HL-60/S4 treated with phorbol 12-myristate 13-acetate at 8.2 ng/mL for 4 days and 3 days (cell line): ENCODE results near the gene TASOR.
"Not testable (repeated sequence)": the region's sequence is repeated elsewhere in the genome, so short reads cannot be mapped to it uniquely, and the experiment has no call there.

Experiments used
- in situ Hi-C: fragments of 300-500 bp; cut with MboI; formaldehyde crosslinking; loops from 2 replicates; pipeline ENCODE4 v1.15.0; 2022; ENCODE audit warnings: low sequenced_read_pairs

Gene TASOR

DNA sequence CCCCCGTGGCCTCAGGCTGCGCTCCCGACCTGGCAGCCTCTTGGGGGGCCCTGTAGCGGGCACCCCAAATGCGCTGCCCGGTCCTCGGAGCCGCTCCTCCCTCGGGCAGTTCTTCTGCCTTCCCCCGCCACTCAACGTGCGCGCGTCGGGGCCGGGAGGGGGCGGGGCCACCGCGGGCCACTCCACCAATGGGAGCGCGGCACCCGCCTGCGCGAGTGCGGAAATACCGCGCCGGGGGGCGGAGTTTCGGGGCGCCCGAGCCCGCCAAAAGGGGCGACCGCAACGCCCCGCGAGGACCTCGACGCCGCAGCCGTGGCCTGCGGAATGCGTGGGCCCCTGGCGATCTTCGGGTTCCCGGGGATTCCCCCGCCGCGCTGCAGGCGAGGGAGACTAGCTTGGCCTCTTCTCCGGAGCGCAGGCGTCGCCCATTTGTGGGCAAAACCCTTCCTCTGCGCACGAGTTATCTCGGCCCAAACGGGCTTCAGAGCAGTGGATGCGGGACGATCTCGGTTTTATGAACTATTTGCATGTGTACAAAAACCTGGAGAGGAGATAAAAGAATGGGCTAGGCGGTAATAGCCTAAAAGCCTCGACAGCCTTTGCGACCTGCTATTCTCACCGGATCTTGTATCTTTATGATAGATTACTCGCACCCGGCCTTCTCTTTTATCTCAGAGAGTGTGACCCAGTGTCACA, at the start of gene TASOR:
TSS of gene TASOR (minus strand) at position 144 of the 696 bp plus-strand sequence. CDS start 259 bp downstream, outside the sequence.
- in situ Hi-C loops, result loop anchor here (25.0 kb wide), 1 partner anchor 104 kb away; no protein-coding TSS in a partner anchor

GRCh38 chr3:56732109-56732508, 49.0 kb upstream of the TASOR start:
- in situ Hi-C loops, result no loop called here

DNA sequence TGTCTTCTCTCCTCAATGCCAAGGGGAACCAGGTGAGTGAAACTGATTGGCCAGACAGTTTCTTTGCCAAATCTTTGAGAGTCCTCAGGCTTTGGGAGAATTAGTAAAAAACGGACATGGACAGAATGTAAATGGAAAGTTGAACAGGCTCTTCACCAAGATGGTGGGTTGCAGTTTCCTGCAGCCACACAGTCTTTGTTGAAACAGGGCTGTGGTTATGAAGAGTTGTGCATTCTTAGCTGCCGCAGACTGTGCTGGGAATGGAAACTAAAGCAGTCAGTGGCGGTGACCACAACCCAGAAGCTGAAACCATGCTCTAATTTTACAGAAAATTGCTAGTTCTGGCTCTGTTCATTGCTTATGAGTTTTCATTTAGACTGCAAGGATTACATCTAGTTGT, 42.1 kb upstream of the TASOR start:
- in situ Hi-C loops, result no loop called here

DNA sequence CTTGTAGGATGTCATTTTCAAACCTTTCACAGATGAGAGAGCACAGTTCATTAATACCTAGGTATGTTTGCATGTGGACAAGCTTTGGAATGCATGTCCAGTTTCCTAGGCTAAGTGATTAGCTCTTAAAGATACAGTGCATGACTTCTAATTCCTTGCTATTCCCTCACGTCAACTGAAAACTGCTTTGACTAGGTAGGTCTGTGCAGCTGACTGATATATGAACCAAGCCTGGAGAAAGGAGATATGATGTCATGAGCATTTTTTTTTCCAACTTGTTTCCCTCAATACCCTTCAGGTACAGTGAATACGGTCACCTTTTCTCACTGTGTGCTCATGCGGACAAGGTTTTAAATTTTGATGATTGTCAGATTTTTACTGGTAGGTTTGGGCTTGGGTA, 41.6 kb upstream of the TASOR start:
- in situ Hi-C loops, result no loop called here

GRCh38 chr3:56720849-56721248, 37.8 kb upstream of the TASOR start:
- in situ Hi-C loops, result no loop called here

- in situ Hi-C loops, result not testable (repeated sequence)
Measured at GRCh38 chr3:56718809-56719208, 35.7 kb upstream of the TASOR start.

GRCh38 chr3:56711344-56711743, 28.3 kb upstream of the TASOR start:
- in situ Hi-C loops, result no loop called here

DNA sequence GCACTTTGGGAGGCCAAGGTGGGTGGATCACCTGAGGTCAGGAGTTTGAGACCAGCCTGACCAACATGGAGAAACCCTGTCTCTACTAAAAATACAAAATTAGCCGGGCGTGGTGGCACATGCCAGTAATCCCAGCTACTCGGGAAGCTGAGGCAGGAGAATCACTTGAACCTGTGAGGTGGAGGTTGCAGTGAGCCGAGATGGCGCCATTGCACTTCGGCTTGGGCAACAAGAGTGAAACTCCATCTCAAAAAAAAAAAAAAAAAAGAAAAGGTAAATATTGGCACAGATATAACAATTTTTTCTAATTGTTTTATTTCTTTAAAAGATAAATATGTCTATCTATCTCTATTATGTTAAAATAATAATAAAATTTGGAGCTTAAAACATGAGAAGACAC, 24.3 kb upstream of the TASOR start:
- in situ Hi-C loops, result loop anchor here (10.0 kb wide), 1 partner anchor 277 kb away; no protein-coding TSS in a partner anchor

DNA sequence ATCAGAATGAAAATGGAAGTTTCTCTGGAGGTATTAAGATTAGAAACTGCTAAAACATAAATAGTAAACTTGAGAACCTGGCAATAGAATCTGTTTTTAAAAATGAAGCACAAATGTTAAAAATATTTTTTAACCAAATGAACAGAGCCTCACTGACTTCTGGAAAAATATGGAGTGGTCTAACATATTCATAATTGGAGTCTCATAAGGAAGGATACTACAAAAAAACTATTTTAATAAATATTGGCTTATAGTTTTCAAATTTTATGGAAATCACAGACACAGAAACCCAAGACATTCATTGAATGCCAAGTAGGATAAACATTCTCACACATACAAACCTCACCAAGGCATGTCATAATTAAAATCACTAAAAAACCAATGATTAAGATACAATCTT, 23.6 kb upstream of the TASOR start:
- in situ Hi-C loops, result loop anchor here (10.0 kb wide), 1 partner anchor 278 kb away; no protein-coding TSS in a partner anchor

- in situ Hi-C loops, result loop anchor here (10.0 kb wide), 1 partner anchor 280 kb away; no protein-coding TSS in a partner anchor
Measured at GRCh38 chr3:56704706-56705105, 21.6 kb upstream of the TASOR start.

GRCh38 chr3:56702490-56703315, 19.6 kb upstream of the TASOR start:
- in situ Hi-C loops, result loop anchor here (10.0 kb wide), 1 partner anchor 282 kb away; no protein-coding TSS in a partner anchor

- in situ Hi-C loops, result loop anchor here (10.0 kb wide), 1 partner anchor 285 kb away; no protein-coding TSS in a partner anchor
Measured at GRCh38 chr3:56700151-56700550, 17.1 kb upstream of the TASOR start.

DNA sequence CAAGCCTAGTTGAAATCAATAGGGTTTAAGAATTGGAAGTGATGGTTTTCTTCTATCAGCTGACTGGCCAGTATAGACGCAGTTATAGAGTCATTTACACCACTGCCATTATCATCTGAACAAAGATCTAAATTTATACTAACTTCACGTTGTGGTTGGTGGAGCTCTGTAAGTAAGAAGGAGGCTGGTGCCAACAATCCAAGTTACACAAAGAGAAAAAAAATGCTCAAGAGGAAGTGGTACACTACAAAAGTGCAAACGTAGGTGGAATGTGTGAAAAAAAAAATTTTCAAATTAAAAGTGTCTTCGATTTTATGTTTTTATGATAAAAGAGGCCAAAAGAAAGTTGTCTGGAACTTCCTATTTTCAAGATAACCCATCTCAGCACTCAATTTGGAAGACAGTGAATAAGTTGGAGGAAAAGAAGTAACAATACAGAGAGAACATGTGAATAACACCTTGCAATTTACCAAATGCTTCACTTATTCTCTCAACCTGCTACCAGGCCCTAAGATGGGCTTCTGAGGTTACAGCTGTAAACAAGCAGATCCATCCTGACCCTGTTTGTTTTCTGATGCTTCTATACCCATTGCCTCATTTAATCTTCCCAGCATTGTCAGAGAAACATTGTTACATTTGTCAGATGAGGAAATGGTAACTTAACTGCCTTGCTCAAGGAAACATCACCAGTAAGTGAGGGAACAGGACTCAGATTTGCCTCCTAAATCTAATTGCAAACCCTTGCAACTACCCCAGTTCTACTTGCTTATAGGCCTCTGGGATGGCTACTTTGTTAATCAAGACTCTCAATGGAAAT, 12.0 kb upstream of the TASOR start:
- in situ Hi-C loops, result loop anchor here (25.0 kb wide), 1 partner anchor 92 kb away; no protein-coding TSS in a partner anchor

DNA sequence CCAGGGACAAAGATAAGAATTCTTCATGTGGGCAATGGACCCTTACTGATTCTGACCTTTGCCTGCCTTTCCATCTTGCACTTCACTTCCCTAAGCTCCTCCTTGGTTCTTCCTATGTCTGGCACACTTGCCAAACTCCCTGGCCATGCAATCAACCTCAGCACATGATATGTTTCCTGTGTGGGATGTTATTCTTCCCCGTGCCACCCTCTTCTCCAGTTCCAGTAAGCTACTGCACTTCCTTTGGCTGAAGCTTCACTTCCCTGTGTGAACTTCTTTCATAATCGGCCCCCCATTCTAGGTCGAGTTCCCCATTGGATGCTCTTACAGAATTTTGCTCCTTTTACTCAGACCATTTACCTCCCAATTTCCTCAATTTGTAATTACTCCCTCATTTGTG, 10.7 kb upstream of the TASOR start:
- in situ Hi-C loops, result loop anchor here (25.0 kb wide), 1 partner anchor 94 kb away; no protein-coding TSS in a partner anchor

DNA sequence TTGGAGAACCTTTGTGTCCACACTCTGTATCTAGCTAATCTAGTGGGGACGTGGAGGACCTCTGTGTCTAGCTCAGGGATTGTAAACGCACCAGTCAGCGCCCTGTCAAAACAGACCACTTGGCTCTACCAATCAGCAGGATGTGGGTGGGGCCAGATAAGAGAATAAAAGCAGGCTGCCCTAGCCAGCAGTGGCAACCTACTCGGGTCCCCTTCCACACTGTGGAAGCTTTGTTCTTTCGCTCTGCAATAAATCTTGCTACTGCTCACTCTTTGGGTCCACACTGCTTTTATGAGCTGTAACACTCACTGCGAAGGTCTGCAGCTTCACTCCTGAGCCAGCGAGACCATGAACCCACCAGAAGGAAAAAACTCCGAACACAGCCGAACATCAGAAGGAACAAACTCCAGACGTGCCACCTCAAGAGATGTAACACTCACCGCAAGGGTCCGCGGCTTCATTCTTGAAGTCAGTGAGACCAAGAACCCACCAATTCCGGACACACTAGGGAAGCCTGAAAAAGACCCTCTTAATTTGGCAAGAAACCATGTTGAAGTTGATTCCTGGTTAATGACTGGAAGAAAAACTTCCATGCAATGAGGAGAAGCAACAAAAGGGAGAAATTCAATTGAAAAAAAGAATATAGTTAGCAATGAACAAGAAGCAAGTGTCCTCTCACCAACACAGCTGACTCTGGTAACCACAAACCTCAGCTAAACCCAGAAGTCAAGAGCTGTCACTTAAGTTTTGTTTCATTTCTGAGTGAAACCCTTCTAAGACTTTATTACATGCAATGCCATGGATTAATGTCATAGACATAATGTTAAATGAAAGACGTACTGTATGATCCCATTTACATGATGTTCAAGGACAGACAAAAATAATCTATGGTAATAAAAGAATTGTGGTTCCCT, 9.7 kb upstream of the TASOR start:
- in situ Hi-C loops, result loop anchor here (25.0 kb wide), 1 partner anchor 95 kb away; no protein-coding TSS in a partner anchor

- in situ Hi-C loops, result loop anchor here (25.0 kb wide), 1 partner anchor 95 kb away; no protein-coding TSS in a partner anchor
Measured at GRCh38 chr3:56692001-56692365, 8.9 kb upstream of the TASOR start.

GRCh38 chr3:56691165-56692000, 8.3 kb upstream of the TASOR start:
- in situ Hi-C loops, result loop anchor here (25.0 kb wide), 1 partner anchor 96 kb away; no protein-coding TSS in a partner anchor

GRCh38 chr3:56689303-56689702, 6.2 kb upstream of the TASOR start:
- in situ Hi-C loops, result loop anchor here (25.0 kb wide), 1 partner anchor 98 kb away; no protein-coding TSS in a partner anchor
